Pancreas (tissue), 10 donors: Measurements from ENCODE around the gene NAA10. TPM values are rescaled to one million over a fixed set of nuclear protein-coding genes. Genes with fewer than 3 reads are reported as not detected.
A peak's percentile ranks its signal among the peaks of the same experiment; 100 is the strongest.

Source experiments
- ATAC-seq, 4 donors: fragments of 200-7000 bp; cut with Tn5 transposase; one replicate each; pipeline versions ENCODE4 v1.8.0 to v1.9.1; 2020; ENCODE audit warnings: mild to moderate bottlenecking in 4 of 4, moderate library complexity in 4 of 4
- DNase-seq, 6 donors: peaks; one replicate each; pipeline ENCODE4 v3.0.0-alpha.2; 2020
- FAIRE-seq: peaks from 2 replicates; lab custom pipeline; 2012; peaks lifted over from hg19 to GRCh38; lab: Jason Lieb, UNC
- H3K27ac ChIP-seq, 4 donors: fragments of 200-600 bp; sonication (generic); 1 replicate in 3 of 4; 2 replicates in 1 of 4; pipeline versions ENCODE4 v1.5.0 to v1.8.0; 2020
- H3K27me3 ChIP-seq, 4 donors: fragments of 200-600 bp; one replicate each; pipeline ENCODE4 v1.8.0; 2021
- H3K36me3 ChIP-seq, 3 donors: fragments of 200-600 bp; sonication (generic) in 1 of 3; one replicate each; pipeline versions ENCODE4 v1.5.0 to v1.8.0; 2020 to 2021
- H3K4me1 ChIP-seq, 3 donors: fragments of 200-600 bp; one replicate each; pipeline ENCODE4 v1.8.0; 2021
- H3K4me3 ChIP-seq, 4 donors: fragments of 200-600 bp; sonication (generic) in 2 of 4; one replicate each; pipeline versions ENCODE4 v1.5.0 to v1.8.0; 2020 to 2021
- H3K9me3 ChIP-seq, 4 donors: fragments of 200-600 bp; one replicate each; pipeline ENCODE4 v1.8.0; 2021
- WGBS, 2 donors: extraction: QIAGEN DNeasy Blood & Tissue Kit; methylation state at CpG; one replicate each; pipeline ENCODE4 v1.1.7; 2013; 5-methylcytosine and 5-hydroxymethylcytosine counted together
- intact Hi-C, 3 donors: fragments of 100-400 bp; cut with DNase I; formaldehyde crosslinking; loops; one replicate each; pipeline versions ENCODE4 v1.11.1 to v1.14.2; 2022
- polyA plus RNA-seq, 2 donors: library from polyadenylated mRNA; stranded (reverse); fragments of 200-250 nt; gene quantifications; one replicate each; pipeline ENCODE4 v1.2.3, GENCODE V29; 2013
- total RNA-seq, 6 donors: library from RNA; stranded (reverse); fragmentation: NEBNext Ultra II Directional in 4 of 6; extraction: Animal tissue kit (Norgen Biotek cat#: 25700) in 4 of 6; gene quantifications; one replicate each; pipeline versions ENCODE4 v1.2.1 to v1.2.4, GENCODE V29; 2021 to 2023
- TF ChIP-seq, protein P1 (sequence below), 4 donors: fragments of 200-600 bp; sonication (generic) in 3 of 4; IDR thresholded peaks; one replicate each; pipeline versions ENCODE4 v1.5.0 to v1.8.0; 2021; ENCODE audit warnings: antibody characterized with exemption in 4 of 4
- donor health status: healthy with polysubstance abuse.
- donor health status: DM: no; HTN: no; CAD: no; lungs with moderate emphysema.
- donor health status: DM: no; HTN: no; CAD: no.
- donor health status: control.
- donor health status: control.
- donor health status: Bipolar disorder and iron deficiency.
- donor health status: DM: yes; HTN: yes; CAD: no.
- donor health status: DM: no; HTN: no; CAD: no.
- donor health status: DM: no; HTN: no; CAD: no.
- donor health status: DM: yes; HTN: yes; CAD: no.

Gene NAA10
- total and polyA plus RNA-seq, 8 donors, result 24.5 to 115 (median 44.7) TPM

DNA sequence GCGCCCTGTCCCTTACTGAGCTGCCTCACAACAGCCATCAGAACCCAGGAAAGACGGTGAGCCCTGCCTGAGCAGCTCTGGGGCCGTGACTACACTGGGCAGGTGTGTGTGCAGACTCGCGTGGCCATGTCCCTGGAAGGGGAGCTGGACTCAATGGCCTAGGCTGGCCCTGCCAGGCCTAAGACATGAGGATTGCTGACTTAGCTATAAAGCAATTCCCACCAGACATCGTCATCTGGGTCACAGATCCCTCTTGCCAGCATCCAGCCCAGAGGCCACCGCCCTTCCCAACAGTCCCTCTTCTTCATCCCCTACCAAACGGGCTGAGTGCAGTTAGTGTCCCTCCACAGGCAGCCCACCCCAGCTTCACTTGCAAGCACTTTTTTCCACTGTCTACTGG lies 3.7 kb downstream of the NAA10 start:
- TF ChIP-seq, protein P1, sequence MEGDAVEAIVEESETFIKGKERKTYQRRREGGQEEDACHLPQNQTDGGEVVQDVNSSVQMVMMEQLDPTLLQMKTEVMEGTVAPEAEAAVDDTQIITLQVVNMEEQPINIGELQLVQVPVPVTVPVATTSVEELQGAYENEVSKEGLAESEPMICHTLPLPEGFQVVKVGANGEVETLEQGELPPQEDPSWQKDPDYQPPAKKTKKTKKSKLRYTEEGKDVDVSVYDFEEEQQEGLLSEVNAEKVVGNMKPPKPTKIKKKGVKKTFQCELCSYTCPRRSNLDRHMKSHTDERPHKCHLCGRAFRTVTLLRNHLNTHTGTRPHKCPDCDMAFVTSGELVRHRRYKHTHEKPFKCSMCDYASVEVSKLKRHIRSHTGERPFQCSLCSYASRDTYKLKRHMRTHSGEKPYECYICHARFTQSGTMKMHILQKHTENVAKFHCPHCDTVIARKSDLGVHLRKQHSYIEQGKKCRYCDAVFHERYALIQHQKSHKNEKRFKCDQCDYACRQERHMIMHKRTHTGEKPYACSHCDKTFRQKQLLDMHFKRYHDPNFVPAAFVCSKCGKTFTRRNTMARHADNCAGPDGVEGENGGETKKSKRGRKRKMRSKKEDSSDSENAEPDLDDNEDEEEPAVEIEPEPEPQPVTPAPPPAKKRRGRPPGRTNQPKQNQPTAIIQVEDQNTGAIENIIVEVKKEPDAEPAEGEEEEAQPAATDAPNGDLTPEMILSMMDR (IDR thresholded peaks at IDR 0.05), result no peak
- Histone ChIP-seq H3K9me3 (no peaks in the 10 kb centered on the region), H3K27ac (no peak overlapping the region), H3K4me1 (peaks cover 0 to 13% (median 9%) of the 10 kb centered on the region in 3 donors), H3K27me3 (no peaks in the 10 kb centered on the region), H3K36me3 (no peaks in the 10 kb centered on the region), H3K4me3 (no peak overlapping the region)
- intact Hi-C loops, result loop anchor here in 1 of 3 donors (10.0 kb wide), 1 partner anchor 56 kb away; no protein-coding TSS in a partner anchor
- peak in 1 of 6 donors; percentile 51 for DNase-seq
- 91 to 92% methylated on average over 8 of the region's 8 CpGs for WGBS, 2 donors
- no peak for ATAC-seq
- FAIRE-seq, result no peak

DNA sequence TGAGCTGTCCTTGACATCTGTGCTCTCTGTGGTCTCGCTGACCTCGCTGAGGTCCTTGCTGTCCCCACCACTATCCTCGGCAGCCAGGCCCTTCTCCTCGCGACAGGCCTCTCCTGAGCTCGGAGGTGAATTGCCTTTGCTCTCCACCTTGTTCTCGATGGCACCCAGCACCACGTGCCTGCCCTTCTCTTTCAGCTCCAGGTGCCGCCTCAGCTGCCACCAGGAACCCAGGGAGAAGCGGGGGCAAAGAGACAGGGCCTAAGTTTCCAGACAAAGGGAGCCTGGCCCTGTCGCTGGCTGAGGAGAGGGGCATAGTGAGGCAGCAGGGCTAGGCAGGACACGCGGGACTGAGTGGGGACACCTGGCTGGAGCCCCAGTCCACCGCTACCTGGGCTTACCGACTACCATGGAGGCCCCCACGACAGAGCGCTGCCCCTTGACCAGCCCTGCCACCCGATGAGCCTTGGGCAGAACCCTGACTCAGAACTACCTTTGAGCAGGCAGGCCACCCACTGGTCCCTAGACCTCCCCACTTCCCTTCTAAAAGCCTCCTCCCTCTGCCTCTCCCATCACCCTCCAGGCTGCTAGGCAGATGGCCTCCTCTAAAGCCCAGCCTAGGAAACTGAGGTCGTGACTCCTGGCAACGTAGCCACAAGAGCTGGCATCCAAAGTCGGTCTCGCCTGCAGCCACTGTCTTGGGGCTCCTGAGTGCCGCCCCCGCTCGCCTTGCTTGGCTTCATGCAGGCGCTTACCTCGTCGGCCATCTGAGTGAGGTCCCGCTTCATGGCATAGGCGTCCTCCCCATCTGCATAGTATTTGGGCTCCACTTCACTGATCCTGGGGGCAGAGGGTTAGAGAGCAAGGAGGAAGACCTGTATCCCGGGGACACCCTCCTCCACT lies 4.6 kb downstream of the NAA10 start:
- WGBS, 2 donors, result 87 to 88% methylated on average over 31 of the region's 31 CpGs
- no peaks in the 10 kb centered on the region for H3K36me3 ChIP-seq
- no peaks in the 10 kb centered on the region for H3K9me3 ChIP-seq
- H3K27me3 ChIP-seq, result no peaks in the 10 kb centered on the region
- H3K27ac ChIP-seq, result no peak overlapping the region
- DNase-seq (peak in 1 of 6 donors; percentile 69), ATAC-seq (no peak), FAIRE-seq (no peak)
- peaks cover 0 to 13% (median 9%) of the 10 kb centered on the region in 3 donors for H3K4me1 ChIP-seq
- H3K4me3 ChIP-seq, result no peak overlapping the region
- intact Hi-C loops, result loop anchor here in 1 of 3 donors (10.0 kb wide), 1 partner anchor 55 kb away; no protein-coding TSS in a partner anchor
- TF ChIP-seq, protein P1 (IDR thresholded peaks at IDR 0.05), result no peak

DNA sequence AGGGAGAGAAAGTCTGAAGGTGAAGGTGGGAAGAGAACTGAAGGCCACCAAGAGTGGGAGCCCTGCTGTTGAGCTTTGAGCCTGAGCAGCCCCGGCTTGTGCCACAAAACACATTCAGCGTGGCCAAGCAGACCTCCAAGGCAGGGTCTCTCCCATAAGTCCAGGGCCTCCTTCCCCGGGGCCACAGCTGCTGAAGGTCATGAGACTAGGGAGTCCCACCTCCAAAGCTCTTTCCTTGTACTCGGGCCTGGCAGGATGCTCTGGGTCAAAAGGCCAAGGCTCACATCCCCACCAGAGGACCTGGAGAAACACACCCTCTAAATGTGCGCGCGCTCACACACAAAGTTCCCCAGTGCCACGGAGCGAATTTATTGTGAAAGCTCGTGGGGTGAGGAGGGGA lies 5.3 kb downstream of the NAA10 start:
- H3K27ac ChIP-seq, result no peak overlapping the region
- ATAC-seq (no peak), FAIRE-seq (no peak), DNase-seq (peak in 1 of 6 donors; percentile 48)
- H3K9me3 ChIP-seq, result no peaks in the 10 kb centered on the region
- intact Hi-C loops, result no loop called here
- no peak overlapping the region for H3K4me3 ChIP-seq
- no peaks in the 10 kb centered on the region for H3K36me3 ChIP-seq
- H3K4me1 ChIP-seq, result peaks cover 0 to 13% (median 9%) of the 10 kb centered on the region in 3 donors
- no peaks in the 10 kb centered on the region for H3K27me3 ChIP-seq
- 83 to 85% methylated on average over 10 of the region's 10 CpGs for WGBS, 2 donors
- TF ChIP-seq, protein P1 (IDR thresholded peaks at IDR 0.05), result no peak

DNA sequence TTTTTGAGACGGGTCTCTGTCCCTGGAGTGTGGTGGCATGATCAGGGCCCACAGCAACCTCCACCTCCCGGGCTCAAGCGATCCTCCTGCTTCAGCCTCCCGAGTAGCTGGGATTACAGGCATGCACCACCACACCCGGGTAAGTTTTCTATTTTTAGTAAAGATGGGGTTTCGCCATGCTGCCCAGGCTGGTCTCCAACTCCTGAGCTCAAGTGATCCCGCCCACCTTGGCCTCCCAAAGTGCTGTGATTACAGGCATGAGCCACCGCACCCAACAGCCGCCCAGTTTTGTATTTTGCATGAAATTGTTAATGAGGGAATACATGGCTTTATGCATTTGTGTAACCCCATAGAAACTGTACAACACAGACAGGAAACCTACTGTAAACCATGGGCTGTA lies 6.0 kb downstream of the NAA10 start:
- peak overlapping the region in 1 of 4 donors; percentile 15 for H3K4me3 ChIP-seq
- intact Hi-C loops, result no loop called here
- TF ChIP-seq, protein P1 (IDR thresholded peaks at IDR 0.05), result no peak
- DNase-seq (peak in 1 of 6 donors; percentile 34), ATAC-seq (no peak), FAIRE-seq (no peak)
- no peaks in the 10 kb centered on the region for H3K9me3 ChIP-seq
- no peaks in the 10 kb centered on the region for H3K27me3 ChIP-seq
- H3K4me1 ChIP-seq, result peaks cover 0 to 13% (median 9%) of the 10 kb centered on the region in 3 donors
- no peaks in the 10 kb centered on the region for H3K36me3 ChIP-seq
- 25 to 50% methylated on average over 9 of the region's 9 CpGs for WGBS, 2 donors
- peak overlapping the region in 3 of 4 donors; percentile 13 to 90 (median 49) for H3K27ac ChIP-seq
